Cardiac septum (tissue), 1 donor: Measurements from ENCODE around the gene RNF180. TPM values are rescaled to one million over a fixed set of nuclear protein-coding genes. Genes with fewer than 3 reads are reported as not detected.

ENCODE experiments used
- DNase-seq: peaks from one replicate; pipeline ENCODE4 v3.0.0-alpha.2; 2020; ENCODE audit warnings: low spot score
- intact Hi-C: fragments of 100-400 bp; cut with DNase I; formaldehyde crosslinking; loops from one replicate; pipeline ENCODE4 v1.14.0; 2022
- long read RNA-seq: library from polyadenylated mRNA; unstranded; transcript quantifications from one replicate; pipeline ENCODE4 v2.0.0, GENCODE V29; 2021
- total RNA-seq: library from RNA; stranded (reverse); fragmentation: NEBNext Ultra II Directional; extraction: Animal tissue kit (Norgen Biotek cat#: 25700); gene quantifications from one replicate; pipeline ENCODE4 v1.2.1, GENCODE V29; 2021
- donor health status: DM: no; HTN: no; CAD: no.

Gene RNF180, protein sequence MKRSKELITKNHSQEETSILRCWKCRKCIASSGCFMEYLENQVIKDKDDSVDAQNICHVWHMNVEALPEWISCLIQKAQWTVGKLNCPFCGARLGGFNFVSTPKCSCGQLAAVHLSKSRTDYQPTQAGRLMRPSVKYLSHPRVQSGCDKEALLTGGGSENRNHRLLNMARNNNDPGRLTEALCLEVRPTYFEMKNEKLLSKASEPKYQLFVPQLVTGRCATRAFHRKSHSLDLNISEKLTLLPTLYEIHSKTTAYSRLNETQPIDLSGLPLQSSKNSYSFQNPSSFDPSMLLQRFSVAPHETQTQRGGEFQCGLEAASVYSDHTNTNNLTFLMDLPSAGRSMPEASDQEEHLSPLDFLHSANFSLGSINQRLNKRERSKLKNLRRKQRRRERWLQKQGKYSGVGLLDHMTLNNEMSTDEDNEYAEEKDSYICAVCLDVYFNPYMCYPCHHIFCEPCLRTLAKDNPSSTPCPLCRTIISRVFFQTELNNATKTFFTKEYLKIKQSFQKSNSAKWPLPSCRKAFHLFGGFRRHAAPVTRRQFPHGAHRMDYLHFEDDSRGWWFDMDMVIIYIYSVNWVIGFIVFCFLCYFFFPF
- 13.7 TPM for total RNA-seq
- long read RNA-seq, full-length matches to known transcripts = 4 of 11 reads
- long read RNA-seq, partial matches to known transcripts = 1 of 11 reads
- long read RNA-seq, other reads (novel, unspliced or antisense) = 6 of 11 reads

DNA sequence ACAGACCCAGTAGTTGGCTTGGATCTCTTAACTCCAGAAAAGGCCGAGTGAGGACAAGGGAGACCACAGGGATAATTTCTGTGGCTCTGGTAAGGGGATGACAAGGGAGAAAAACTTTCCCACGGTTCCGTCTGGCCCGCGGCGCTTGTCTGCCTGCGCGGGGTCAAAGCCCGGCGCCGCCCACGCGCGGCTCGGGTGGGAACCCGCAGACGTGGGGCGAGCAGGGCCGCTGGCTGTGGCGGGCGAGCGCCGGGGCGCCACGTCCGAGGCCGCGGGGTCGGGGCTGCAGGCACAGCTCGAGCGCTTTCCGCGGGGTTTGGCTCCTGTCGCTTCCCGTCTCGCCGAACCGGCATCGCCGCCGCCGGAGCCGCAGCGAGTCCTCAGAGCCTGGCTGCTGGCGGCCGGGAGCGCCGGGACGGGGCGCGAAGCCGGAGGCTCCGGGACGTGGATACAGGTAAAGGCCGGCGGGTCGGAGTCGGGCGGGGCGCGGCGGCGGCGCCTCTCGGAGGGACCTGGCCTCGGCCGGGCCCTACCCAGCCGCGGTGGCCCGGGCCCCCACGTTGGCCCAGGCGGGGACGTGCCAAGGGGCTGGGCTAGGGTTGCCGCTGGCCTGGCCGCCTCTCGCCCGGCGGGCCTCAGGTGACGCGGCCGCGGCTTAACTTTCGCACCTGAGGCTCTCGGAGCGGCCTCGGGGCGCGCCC lies at the start of gene RNF180:
Gene RNF180, plus strand, starts transcription at position 344 of the 701 bp plus-strand sequence. CDS start 34,965 bp downstream, outside the sequence.
- no peak for DNase-seq
- intact Hi-C loops = no loop called here

DNA sequence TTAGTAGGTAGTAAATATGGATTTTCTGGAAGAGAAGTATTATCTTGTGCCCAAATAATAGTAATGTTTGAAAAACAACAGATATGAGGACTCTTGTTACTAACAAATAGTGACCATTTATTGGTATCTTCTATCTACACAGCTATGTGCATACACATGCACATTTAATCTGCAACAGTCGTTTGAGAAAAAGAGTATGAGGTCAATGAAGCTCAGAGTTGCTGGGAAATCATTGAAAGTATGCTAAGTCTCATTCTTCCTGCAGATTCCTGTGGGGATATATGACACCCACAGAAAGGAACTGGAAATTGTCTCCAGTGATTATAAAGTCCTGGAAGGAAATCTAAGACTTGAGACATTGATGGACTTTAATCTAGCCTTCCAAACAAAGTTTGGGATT lies 40.1 kb upstream of the RNF180 start:
- no peak for DNase-seq
- intact Hi-C loops = no loop called here

GRCh38 chr5:64126202-64126741 lies 39.4 kb upstream of the RNF180 start:
- intact Hi-C loops = no loop called here
- DNase-seq = no peak

GRCh38 chr5:64140018-64140417 lies 25.6 kb upstream of the RNF180 start:
- DNase-seq = no peak
- intact Hi-C loops = loop anchor here (10.0 kb wide), 1 partner anchor 625 kb away; the partner anchor contains the start of genes CWC27 and SREK1IP1

GRCh38 chr5:64144425-64145215 lies 21.0 kb upstream of the RNF180 start:
- intact Hi-C loops = loop anchor here (10.0 kb wide), 1 partner anchor 620 kb away; the partner anchor contains the start of genes CWC27 and SREK1IP1
- DNase-seq = no peak

DNA sequence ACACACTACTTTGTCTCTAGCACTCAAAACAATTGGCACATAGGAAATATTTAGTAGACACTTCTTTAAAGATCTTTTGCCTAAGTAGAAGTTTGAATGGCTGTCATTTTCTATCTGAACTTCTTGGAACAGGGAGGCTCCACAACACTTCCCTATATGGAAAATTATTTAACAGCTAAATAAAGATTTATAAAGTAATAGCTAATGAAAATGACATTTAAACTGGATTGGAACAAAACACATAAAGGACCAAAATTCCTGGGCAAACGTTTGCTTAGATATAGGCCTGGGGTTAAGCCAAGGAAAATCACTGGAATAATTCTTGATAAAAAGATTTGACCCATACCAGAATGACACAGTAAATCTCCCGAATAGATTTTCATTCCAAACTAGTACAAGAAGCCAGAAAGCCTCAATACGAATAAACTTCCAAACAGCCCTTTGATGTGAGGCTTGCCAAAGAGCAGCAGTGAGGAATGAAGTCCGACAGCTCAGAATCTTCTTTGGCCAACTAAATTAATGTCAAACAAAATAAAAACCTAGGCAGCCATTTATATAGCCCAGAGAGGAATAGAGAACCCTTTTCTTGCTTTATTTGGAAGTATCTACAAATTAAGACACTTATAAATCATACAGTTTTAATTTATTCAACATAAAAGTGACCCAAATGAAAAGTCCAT lies 20.3 kb upstream of the RNF180 start:
- intact Hi-C loops = loop anchor here (10.0 kb wide), 1 partner anchor 619 kb away; the partner anchor contains the start of genes CWC27 and SREK1IP1
- DNase-seq = no peak

DNA sequence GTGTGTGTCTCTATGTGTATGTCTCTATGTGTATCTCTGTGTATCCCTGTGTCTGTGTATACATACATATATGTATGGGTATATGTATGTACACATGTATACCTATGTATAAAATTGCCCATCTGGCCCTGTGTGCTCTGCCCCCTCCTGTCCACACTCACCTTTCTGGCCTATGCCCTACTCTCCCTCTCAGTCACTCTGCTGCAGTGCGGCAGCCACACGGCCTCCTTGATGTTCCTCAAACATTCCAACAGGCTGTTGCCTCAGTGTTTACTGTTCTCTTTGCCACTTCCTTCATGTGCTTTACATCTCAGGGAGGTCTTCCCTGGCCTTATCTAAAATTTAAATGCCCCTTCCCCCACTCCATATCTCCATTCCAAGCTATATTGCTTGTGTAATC lies 18.3 kb upstream of the RNF180 start:
- DNase-seq = no peak
- intact Hi-C loops = loop anchor here (2.0 to 10.0 kb wide), 2 partner anchors 465 to 617 kb away; partner anchors contain the start of genes CWC27 and SREK1IP1

GRCh38 chr5:64147849-64148441 lies 17.7 kb upstream of the RNF180 start:
- intact Hi-C loops = loop anchor here (2.0 to 10.0 kb wide), 3 partner anchors 59 to 617 kb away; partner anchors contain the start of genes CWC27 and SREK1IP1
- no peak for DNase-seq

DNA sequence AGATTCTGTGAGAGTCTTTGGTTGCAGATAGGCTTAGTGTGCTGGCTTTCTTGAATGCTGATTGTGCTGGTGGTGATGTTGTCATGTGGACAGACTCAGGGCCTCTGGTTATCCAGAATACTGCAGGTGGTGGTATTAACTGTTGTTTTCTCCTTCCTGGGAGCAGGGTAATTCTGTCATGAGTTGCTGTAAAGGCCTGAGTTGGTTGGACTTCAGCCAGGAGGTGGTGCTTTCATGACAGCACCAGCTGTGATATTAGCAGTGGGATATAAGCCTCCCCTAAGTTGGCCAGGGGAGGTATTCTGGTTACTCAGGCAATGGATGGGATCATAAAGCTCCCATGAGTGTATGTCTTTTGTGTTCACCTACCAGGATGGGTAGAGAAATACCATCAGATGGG lies 16.4 kb upstream of the RNF180 start:
- DNase-seq = no peak
- intact Hi-C loops = loop anchor here (2.0 to 10.0 kb wide), 2 partner anchors 58 to 616 kb away; partner anchors contain the start of genes CWC27 and SREK1IP1

DNA sequence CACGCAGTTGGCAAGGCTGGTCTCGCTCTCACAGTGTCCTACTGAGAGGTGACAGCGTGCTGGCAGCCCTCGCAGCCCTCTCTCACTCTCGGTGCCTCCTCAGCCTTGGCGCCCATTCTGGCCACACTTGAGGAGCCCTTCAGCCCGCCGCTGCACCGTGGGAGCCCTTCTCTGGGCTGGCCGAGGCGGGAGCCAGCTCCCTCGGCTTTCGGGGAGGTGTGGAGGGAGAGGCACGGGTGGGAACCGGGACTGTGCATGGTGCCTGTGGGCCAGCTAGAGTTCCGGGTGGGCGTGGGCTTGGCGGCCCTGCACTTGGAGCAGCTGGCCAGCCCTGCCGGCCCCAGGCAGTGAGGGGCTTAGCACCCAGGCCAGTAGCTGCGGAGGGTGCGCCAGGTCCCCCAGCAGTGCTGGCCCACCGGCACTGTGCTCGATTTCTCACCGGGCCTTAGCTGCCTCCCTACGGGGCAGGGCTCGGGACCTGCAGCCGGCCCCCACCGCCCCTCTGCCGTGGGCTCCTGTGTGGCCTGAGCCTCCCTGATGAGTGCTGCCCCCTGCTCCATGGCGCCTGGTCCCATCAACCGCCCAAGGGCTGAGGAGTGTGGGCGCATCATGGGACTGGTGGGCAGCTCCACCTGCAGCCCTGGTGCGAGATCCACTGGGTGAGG lies 15.7 kb upstream of the RNF180 start:
- intact Hi-C loops = loop anchor here (2.0 to 10.0 kb wide), 2 partner anchors 57 to 615 kb away; partner anchors contain the start of genes CWC27 and SREK1IP1
- no peak for DNase-seq

GRCh38 chr5:64156261-64156660 lies 9.4 kb upstream of the RNF180 start:
- DNase-seq = no peak
- intact Hi-C loops = no loop called here

- DNase-seq = no peak
- intact Hi-C loops = no loop called here
Measured at GRCh38 chr5:64158827-64159226, 6.8 kb upstream of the RNF180 start.

- no peak for DNase-seq
- intact Hi-C loops = no loop called here
Measured at GRCh38 chr5:64160201-64160600, 5.4 kb upstream of the RNF180 start.

DNA sequence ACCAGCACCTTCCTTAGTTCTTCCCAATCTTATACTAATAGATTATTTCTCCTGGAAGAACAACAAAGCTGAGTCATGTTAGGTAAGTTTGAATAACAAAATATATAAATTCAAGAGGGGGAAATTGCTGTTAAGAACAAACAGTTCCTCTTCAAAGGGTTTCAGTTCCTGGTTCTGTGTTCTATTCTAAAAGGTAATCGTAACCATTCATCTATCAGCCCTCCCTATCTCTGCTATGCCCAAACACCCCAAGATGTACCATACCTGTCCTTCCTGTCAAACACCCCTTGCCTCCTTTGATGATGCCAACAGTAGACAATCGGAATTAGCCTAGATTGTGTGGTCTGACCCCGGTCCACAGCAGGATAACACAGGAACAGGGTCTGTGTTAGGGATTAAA lies 4.2 kb upstream of the RNF180 start:
- intact Hi-C loops = no loop called here
- no peak for DNase-seq

DNA sequence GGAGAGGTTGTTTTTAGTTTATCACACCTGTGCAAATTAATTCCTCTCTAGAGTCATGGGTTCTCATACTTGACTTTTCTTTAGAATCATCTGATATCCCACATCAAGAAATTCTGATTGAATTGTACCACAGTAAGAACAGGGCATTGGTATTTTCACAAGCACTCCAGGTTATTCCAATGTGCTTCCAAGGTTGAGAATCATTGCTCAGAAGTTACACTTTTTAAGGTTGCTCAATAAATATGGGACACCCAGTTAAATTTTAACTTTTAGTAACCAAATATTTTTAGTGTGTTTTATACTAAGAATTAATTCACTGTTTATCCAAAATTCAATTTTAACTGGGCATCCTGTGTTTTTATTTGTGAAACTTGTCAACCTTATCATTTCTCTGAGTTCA lies 2.5 kb upstream of the RNF180 start:
- DNase-seq = no peak
- intact Hi-C loops = no loop called here

DNA sequence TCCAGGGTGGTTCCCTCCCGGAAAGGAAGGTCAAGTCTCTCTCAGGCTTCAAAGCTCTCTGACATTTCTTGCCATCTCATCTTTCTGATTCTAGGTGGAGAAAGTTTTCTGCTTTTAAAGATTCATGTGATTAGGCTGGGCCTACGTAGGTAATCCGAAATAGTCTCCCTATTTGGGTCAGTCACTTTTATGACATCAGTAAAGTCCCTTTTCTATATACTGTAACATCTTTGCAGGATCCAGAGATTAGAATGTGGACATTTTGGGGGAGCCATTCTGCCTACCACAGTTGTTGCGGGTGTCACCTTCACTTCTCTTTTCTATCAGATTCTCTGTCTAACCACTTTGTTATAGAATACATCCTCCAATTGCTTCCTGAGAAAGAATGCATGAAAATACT lies 1.9 kb upstream of the RNF180 start:
- no peak for DNase-seq
- intact Hi-C loops = no loop called here

DNA sequence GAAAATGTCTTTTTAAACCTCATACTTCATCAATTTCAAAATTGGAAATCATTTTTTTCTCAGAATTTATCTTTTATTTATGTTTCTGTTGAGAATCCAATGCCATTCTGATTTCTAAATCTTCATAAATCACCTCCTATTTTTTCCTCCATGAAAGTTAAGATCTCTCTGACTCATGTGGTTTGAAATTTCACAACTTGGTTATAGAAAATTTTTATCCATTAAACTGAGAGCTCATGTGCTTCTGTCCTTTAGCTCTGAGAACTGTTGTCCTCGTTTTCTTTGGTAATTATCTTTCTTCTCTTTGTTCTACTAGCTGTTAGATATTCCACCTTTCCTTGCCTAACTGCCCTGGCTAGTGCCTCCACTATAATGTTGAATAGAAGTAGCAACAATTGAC lies 1.5 kb upstream of the RNF180 start:
- DNase-seq = no peak
- intact Hi-C loops = no loop called here
